HuH-7.5 (cell line): ENCODE results near the gene BTNL9.
"Not testable (repeated sequence)": the region's sequence is repeated elsewhere in the genome, so short reads cannot be mapped to it uniquely, and the experiment has no call there.

ENCODE experiments used
- DNase-seq: peaks from one replicate; pipeline ENCODE4 v3.0.0; 2011; ENCODE audit warnings: low spot score

Gene BTNL9

GRCh38 chr5:181060924-181061323 is 20.9 kb downstream of the BTNL9 start:
- DNase-seq = no peak

DNA sequence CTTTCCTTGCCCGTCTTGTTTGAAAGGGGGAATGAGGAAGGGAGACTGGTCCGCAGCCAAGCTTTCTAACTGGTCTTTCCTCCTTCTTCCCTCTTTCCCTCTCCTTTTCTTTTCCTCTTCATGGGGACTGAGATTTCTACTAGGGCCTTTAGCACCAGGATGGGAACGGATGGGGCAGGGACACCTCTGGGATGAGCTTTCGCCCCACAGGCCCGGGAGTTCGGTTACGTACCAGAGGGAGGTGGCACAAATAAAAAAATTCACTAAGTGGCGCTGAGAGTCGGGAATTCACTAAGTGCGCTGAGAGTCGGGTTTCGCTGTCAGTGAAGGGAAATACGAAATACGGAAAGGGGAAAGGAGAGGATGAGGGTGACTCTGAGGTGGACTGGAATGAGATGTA is 21.6 kb downstream of the BTNL9 start:
- DNase-seq = no peak

GRCh38 chr5:181062631-181063030 is 22.6 kb downstream of the BTNL9 start:
- no peak for DNase-seq

- no peak for DNase-seq
Measured at GRCh38 chr5:181063514-181063913, 23.4 kb downstream of the BTNL9 start.

GRCh38 chr5:181064987-181065386 is 24.9 kb downstream of the BTNL9 start:
- no peak for DNase-seq

DNA sequence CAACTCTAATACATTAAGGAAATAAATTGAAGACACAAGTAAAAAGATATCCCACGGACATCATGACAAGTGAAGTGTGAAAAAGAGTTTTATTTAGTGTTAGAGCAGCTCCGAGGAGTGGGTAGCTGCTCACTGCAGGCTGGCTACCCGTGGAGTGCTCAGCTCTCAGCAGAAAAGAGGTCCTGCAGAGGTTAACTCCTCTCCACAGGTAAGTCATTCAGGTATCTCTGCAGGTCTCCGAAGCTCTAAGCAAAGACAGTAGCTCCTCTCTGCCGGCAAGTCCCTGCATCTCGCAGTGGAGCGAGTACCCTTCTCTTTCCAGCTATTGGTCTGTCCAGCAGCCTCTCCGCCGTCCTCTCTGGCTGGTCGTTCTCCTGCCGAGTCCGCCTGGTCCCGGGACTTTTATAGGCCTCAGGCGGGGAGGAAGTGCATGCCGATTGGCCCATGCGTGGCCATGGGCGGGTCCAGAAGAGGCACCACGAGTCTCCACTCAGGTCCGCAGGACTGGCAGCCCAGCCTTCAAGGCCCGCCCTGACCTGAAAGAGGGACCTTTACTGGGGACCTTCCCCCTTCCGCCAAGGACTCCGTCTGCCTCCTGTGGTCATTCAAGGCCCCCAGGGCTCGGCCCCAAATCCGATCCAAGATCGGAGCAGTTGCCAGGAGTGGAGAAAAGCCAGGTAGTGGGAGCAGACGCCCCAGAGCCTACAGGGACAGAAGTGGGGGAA is 29.9 kb downstream of the BTNL9 start:
- DNase-seq = no peak

DNA sequence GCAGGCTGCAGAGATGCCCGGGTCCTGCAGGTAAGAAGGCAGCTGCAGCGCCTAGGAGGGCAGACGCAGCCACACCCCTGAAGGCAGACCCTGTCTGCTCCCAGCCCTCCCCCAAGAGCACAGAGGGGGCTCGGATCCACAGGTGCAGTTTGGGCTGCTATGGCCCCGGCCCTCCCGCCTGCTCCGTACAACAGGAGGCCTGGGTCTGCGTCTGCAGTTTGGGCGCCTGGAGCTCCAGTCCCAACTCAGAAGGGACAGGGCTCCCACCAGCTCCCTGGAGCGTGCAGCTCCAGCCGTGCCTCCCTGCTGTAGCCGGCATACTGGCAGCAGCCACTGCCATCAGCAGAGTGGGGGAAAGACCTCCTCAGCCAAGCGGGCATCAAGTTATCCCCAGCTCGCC is 30.5 kb downstream of the BTNL9 start:
- DNase-seq = no peak

GRCh38 chr5:181071257-181071656 is 31.2 kb downstream of the BTNL9 start:
- no peak for DNase-seq

- DNase-seq = no peak
Measured at GRCh38 chr5:181076920-181077319, 36.9 kb downstream of the BTNL9 start.

DNA sequence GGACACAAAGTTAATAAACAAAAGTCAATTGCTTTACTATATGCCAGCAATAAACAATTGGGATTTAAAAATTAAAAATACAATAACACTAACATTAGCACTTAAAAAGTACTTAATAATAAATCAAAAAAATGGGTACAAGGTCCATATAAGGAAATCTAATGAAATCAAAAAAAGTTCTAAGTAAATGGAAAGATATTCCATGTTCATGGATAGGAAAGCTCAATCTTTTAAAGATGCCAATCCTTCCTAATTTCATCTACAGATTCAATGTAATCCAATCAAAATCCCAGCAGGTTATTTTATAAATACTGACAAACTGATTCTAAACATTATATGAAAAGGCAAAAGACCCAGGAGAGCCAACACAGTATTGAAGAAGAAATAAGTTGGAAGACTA is 41.9 kb downstream of the BTNL9 start:
- no peak for DNase-seq

DNA sequence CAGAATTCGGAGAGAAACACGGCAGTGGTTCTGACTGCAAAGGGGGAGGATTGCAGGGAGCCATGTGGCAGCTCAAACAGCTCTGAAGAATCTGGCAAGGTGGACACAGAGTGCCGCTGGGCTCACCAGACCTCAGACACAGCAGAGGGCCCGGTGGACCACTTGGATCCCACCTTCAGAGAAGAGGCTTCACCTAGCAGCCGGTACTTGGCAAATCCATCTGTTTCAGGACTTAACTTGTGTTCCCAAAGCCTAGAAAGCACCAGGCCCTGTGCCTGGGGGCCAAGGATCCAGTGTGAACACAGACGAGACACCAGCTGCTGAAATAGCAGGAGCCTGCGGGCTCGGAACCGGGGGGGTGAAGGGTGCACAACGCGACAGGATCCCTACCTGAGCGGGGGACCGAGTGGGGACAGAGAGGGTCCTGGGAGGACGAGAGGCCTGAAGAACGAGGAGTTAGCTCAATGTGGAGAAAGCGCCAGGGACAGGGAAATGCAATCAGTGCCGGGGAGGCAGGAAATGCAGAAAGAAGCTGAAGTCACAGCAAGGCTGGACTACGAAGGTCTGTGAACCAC is 44.6 kb downstream of the BTNL9 start:
- DNase-seq = no peak

GRCh38 chr5:181086026-181086883 is 46.2 kb downstream of the BTNL9 start:
- no peak for DNase-seq

DNA sequence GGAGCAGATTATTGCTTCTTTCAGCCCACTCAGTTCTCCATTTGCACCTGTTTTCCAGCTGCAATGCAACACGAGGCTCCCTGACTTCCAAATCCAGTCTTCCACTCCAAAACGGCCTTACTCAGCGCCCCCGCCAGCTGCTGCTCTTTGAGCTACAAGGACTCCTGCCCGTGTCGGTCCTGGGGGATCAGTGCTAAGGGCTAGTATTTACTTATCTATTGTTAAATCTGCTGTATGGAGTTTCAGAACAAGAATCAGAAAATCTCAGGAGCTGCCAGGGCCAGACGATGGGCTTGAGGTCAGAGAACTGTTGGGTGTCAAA is 46.8 kb downstream of the BTNL9 start:
- DNase-seq = no peak

DNA sequence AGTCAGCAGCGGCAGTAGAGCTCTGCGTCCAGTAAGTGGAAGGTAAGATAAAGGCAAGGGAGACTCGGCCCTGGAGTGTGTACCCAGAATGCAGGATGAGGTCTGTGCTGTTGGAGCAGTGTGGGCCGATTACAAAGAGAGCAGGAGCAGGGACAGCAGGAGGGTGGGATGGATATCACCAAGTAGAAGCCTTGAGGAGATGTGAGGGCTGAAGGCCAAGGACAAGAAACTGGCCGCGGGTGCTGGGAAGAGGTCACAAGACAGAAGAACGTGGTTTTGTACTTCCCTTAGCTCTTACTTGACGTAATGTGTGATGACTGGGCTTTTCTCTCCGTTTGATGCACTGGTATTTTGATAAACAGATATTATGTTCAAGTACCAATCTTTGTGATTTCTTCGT is 47.2 kb downstream of the BTNL9 start:
- DNase-seq = no peak

DNA sequence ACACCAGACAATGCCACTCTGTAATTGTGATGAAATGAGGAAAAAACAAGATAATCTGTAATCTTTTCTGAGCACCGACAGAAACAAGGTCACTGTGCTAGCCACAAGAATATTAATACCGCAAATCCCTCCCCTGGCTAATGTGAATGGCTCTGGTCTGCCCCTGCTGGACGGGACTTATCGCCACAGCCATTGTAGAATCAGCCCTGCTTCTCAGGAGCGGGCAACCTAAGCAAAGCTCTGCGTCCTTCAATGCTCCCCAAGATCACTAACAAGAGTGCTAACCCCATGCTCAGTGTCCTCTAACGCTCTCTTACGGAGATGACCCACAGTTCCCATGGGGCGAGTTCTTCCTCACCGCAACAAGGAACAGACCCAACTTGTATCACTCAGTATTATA is 48.2 kb downstream of the BTNL9 start:
- peak; percentile 62 for DNase-seq

DNA sequence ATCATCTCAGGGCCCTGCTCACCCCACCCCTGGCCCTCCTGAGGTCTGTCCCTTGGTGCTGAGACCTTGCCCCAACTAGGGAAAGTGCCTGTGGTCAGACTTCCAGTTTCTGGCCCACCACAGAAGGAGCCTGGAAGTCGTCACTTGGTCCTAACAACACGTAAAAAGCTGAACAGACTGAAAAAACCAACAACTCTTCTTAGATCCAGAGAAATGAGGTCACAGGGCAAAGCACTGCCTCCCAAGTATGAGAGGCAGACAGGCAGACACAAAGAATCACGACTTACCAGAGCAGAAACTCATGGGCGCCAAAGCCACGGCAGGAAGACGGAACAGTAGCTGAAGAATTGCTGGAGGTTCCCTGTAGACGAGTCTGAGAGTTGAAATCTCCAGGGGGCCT is 52.4 kb downstream of the BTNL9 start:
- no peak for DNase-seq

GRCh38 chr5:181095162-181095561 is 55.1 kb downstream of the BTNL9 start:
- DNase-seq = not testable (repeated sequence)

DNA sequence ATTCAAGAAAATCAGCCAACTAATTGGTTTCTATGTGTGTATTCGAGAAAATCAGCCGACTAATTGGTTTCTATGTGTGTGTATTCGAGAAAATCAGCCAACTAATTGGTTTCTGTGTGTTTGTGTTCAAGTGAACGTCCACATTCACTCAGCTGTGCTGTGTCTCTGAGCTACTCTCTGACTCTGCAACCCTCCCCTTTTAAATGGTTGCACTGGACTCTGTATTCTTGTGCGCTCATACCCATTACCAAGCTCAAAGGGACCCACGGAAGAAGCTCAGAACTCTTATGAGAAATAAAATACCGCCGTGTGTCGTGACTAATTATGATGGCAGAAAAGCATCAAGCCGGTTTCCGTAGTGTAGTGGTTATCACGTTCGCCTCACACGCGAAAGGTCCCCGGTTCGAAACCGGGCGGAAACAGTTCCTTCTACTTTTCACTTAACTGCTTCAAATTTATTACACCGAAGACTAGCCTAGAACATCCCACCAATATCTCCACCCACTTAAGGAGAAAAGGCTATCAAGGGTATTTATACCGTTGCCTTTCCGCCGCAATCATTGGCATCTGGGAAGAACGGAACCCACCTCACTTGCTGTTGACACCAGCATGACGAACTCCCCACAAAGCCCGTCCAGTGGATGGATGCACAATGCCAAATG is 56.8 kb downstream of the BTNL9 start:
- not testable (repeated sequence) for DNase-seq

GRCh38 chr5:181097383-181097753 is 57.3 kb downstream of the BTNL9 start:
- DNase-seq = not testable (repeated sequence)

GRCh38 chr5:181097759-181098491 is 57.9 kb downstream of the BTNL9 start:
- not testable (repeated sequence) for DNase-seq

- no peak for DNase-seq
Measured at GRCh38 chr5:181098762-181099601, 58.9 kb downstream of the BTNL9 start.
